Lower leg skin (tissue), 3 donors: Measurements from ENCODE around the gene FZD2.

Experiments
- CTCF ChIP-seq, 3 donors: fragments of 450-650 bp; IDR thresholded peaks; one replicate each; pipeline ENCODE4 v1.5.1; 2016; ENCODE audit warnings: antibody characterized with exemption in 3 of 3, mild to moderate bottlenecking in 3 of 3, moderate library complexity in 2 of 3
- POLR2A ChIP-seq, 2 donors: fragments of 450-650 bp; IDR thresholded peaks; one replicate each; pipeline ENCODE4 v1.6.1; 2016 to 2017; ENCODE audit warnings: antibody characterized with exemption in 2 of 2, mild to moderate bottlenecking in 1 of 2, moderate library complexity in 1 of 2

DNA sequence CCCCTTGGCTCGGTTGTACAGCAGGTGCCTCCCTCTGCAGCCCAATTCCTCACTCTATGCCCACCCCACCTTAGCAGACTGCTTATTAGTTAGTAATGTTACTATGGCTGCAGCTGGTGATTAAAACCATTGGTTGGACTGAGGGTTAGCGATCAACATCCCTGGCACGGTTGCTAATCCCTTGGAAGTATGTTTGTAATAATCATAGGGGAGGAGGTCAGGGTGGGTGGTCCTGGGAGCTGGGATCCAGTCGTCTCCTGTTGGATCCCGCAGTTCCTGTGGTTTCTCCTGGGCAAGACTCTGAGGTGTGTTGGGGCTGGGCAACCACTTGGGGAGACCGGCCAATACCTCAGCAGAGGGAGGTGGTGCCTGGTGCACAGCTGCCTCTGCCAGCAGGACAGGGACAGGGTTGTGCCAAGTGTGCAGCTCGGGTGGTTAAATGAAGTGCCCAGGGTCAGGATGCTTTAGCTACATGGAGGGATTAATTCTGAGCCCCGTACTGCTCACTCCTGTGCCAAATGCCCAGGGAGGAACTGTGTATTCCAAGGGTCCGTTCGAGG lies 38.0 kb downstream of the FZD2 start:
- TF ChIP-seq POLR2A (IDR thresholded peaks at IDR 0.05), result no peak
- TF ChIP-seq CTCF (IDR thresholded peaks at IDR 0.05), result no peak
